Omental fat pad (tissue), 4 donors: ENCODE measurements around the gene LIN28A. TPM values are rescaled to one million over a fixed set of nuclear protein-coding genes. Genes with fewer than 3 reads are reported as not detected.

Experiments used
- ATAC-seq: fragments of 150-250 bp; one replicate; pipeline ENCODE4 v1.9.1; 2016; ENCODE audit warnings: mild to moderate bottlenecking, moderate library complexity; ENCODE audit not compliant: low FRiP score
- DNase-seq: peaks from one replicate; pipeline ENCODE4 v3.0.0-alpha.2; 2019; ENCODE audit warnings: low spot score
- CTCF ChIP-seq, 3 donors: fragments of 450-650 bp; IDR thresholded peaks; one replicate each; pipeline ENCODE4 v1.5.1; 2016 to 2017; ENCODE audit warnings: antibody characterized with exemption in 3 of 3, mild to moderate bottlenecking in 3 of 3, moderate library complexity in 2 of 3
- total RNA-seq, 4 donors: library from RNA; depleted of rRNA; stranded (reverse); fragments of >200 nt; gene quantifications; one replicate each; pipeline ENCODE4 v1.1.0, GENCODE V29; 2016

LIN28A gene
- total RNA-seq, 4 donors from 2014 or later, result not detected

GRCh38 chr1:26388791-26389445, 21.7 kb upstream of the LIN28A start:
- TF ChIP-seq CTCF (IDR thresholded peaks at IDR 0.05), result no peak
- DNase-seq, result no peak
- ATAC-seq, result no peak

GRCh38 chr1:26389604-26390247, 20.9 kb upstream of the LIN28A start:
- ATAC-seq (no peak), DNase-seq (no peak)
- TF ChIP-seq CTCF (IDR thresholded peaks at IDR 0.05), result no peak

GRCh38 chr1:26391450-26391849, 19.2 kb upstream of the LIN28A start:
- no peak for ATAC-seq
- no peak for TF ChIP-seq CTCF (IDR thresholded peaks at IDR 0.05)
- no peak for DNase-seq

- DNase-seq (no peak), ATAC-seq (no peak)
- TF ChIP-seq CTCF (IDR thresholded peaks at IDR 0.05), result no peak
Observed at GRCh38 chr1:26395754-26396153, 14.9 kb upstream of the LIN28A start.

- DNase-seq, result no peak
- TF ChIP-seq CTCF (IDR thresholded peaks at IDR 0.05), result no peak
- ATAC-seq, result no peak
Observed at GRCh38 chr1:26399034-26399433, 11.6 kb upstream of the LIN28A start.

GRCh38 chr1:26401891-26402290, 8.7 kb upstream of the LIN28A start:
- ATAC-seq (no peak), DNase-seq (no peak)
- no peak for TF ChIP-seq CTCF (IDR thresholded peaks at IDR 0.05)

- no peak for TF ChIP-seq CTCF (IDR thresholded peaks at IDR 0.05)
- DNase-seq, result no peak
- no peak for ATAC-seq
Observed at GRCh38 chr1:26403656-26404055, 7.0 kb upstream of the LIN28A start.
